ENCODE measurements around the gene RGS21.
"Not testable (repeated sequence)": the region's sequence is repeated elsewhere in the genome, so short reads cannot be mapped to it uniquely, and the experiment has no call there.

RGS21 gene

GRCh38 chr1:192316942-192317450, at the start of gene RGS21:
TSS of gene RGS21 (plus strand) at chr1:192316992. CDS start at chr1:192343037, 26,045 bp downstream.
- DNase-seq: no peak

- DNase-seq: no peak
Observed at GRCh38 chr1:192268468-192269052, 48.2 kb upstream of the RGS21 start.

GRCh38 chr1:192270398-192270797, 46.4 kb upstream of the RGS21 start:
- DNase-seq: no peak

- no peak for DNase-seq
Observed at GRCh38 chr1:192272732-192273131, 44.1 kb upstream of the RGS21 start.

- DNase-seq: no peak
Observed at GRCh38 chr1:192274588-192274987, 42.2 kb upstream of the RGS21 start.

GRCh38 chr1:192277635-192278034, 39.2 kb upstream of the RGS21 start:
- DNase-seq: no peak

- DNase-seq: no peak
Observed at GRCh38 chr1:192284927-192285326, 31.9 kb upstream of the RGS21 start.

GRCh38 chr1:192303029-192303428, 13.8 kb upstream of the RGS21 start:
- DNase-seq: no peak

- DNase-seq: not testable (repeated sequence)
Observed at GRCh38 chr1:192308314-192308713, 8.5 kb upstream of the RGS21 start.

- no peak for DNase-seq
Observed at GRCh38 chr1:192311281-192311680, 5.5 kb upstream of the RGS21 start.

GRCh38 chr1:192327997-192328396, 11.2 kb downstream of the RGS21 start:
- DNase-seq: no peak

- no peak for DNase-seq
Observed at GRCh38 chr1:192342842-192343241, 26.1 kb downstream of the RGS21 start.

GRCh38 chr1:192343344-192343743, 26.6 kb downstream of the RGS21 start:
- no peak for DNase-seq

GRCh38 chr1:192349314-192349713, 32.5 kb downstream of the RGS21 start:
- DNase-seq: no peak

GRCh38 chr1:192350356-192350755, 33.6 kb downstream of the RGS21 start:
- no peak for DNase-seq

- no peak for DNase-seq
Observed at GRCh38 chr1:192351550-192351949, 34.8 kb downstream of the RGS21 start.

- no peak for DNase-seq
Observed at GRCh38 chr1:192357924-192358323, 41.1 kb downstream of the RGS21 start.

- DNase-seq: no peak
Observed at GRCh38 chr1:192358402-192358801, 41.6 kb downstream of the RGS21 start.

GRCh38 chr1:192358822-192359221, 42.0 kb downstream of the RGS21 start:
- DNase-seq: no peak

- no peak for DNase-seq
Observed at GRCh38 chr1:192363177-192363576, 46.4 kb downstream of the RGS21 start.

- DNase-seq: no peak
Observed at GRCh38 chr1:192367436-192367835, 50.6 kb downstream of the RGS21 start.

GRCh38 chr1:192375306-192375705, 58.5 kb downstream of the RGS21 start:
- no peak for DNase-seq

- DNase-seq: no peak
Observed at GRCh38 chr1:192376374-192376773, 59.6 kb downstream of the RGS21 start.

- no peak for DNase-seq
Observed at GRCh38 chr1:192378276-192378675, 61.5 kb downstream of the RGS21 start.
